GM12878 (cell line): ENCODE data around the gene PAK3. TPM values are rescaled to one million over a fixed set of nuclear protein-coding genes. Genes with fewer than 3 reads are reported as not detected.

ENCODE experiments used
- ATAC-seq: fragments of 200-7000 bp; cut with Tn5 transposase; 3 replicates; pipeline ENCODE4 v1.9.1; 2020; ENCODE audit warnings: mild to moderate bottlenecking, moderate library complexity
- BruUV-seq: library from RNA; stranded (reverse); fragments of 400-500 nt; replicated peaks from 2 replicates; lab custom pipeline; 2021; lab: Mats Ljungman, UMichigan
- CTCF ChIA-PET: fragments of 300-600 bp; sonication (Branson Sonifier 250); formaldehyde crosslinking; extraction: SDS; loops from one replicate; lab custom pipeline; 2021; ENCODE audit warnings: inconsistent platforms; lab: Yijun Ruan, JAX
- POLR2A ChIA-PET: fragments of 350-600 bp; formaldehyde crosslinking; extraction: SDS; loops from one replicate; lab custom pipeline; 2021; ENCODE audit warnings: inconsistent platforms; lab: Charles Lee
- RAD21 ChIA-PET: fragments of 300-600 bp; sonication (Branson Sonifier 250); formaldehyde crosslinking; loops from one replicate; lab custom pipeline; 2023; ENCODE audit warnings: antibody characterized with exemption; ENCODE audit not compliant: unreplicated experiment; lab: Charles Lee
- SMC1A ChIA-PET: fragments of 300-600 bp; sonication (Branson Sonifier 250); formaldehyde crosslinking; loops from one replicate; lab custom pipeline; 2023; ENCODE audit not compliant: unreplicated experiment, uncharacterized antibody; lab: Charles Lee
- DNase-seq: peaks from one replicate; pipeline ENCODE4 v3.0.0-alpha.2; 2011; ENCODE audit warnings: low read depth, low spot score
- FAIRE-seq: peaks from 3 replicates; lab custom pipeline; 2011; peaks lifted over from hg19 to GRCh38; lab: Jason Lieb, UNC
- H2AFZ ChIP-seq: 2 replicates; pipeline ENCODE4 v1.6.0; 2011; ENCODE audit warnings: low read depth, low read length, control low read depth; ENCODE audit not compliant: control insufficient read depth
- H3K27ac ChIP-seq: 2 replicates; pipeline ENCODE4 v1.5.1; 2011; ENCODE audit warnings: control low read depth; ENCODE audit not compliant: control insufficient read depth, insufficient read depth
- H3K27me3 ChIP-seq, 2 experiments: replicated peaks in 1 of 2; 2 replicates each; pipeline versions ENCODE4 v1.6.0 to v1.6.1; 2011; ENCODE audit warnings: low read length in 1 of 2; ENCODE audit not compliant: control insufficient read depth in 2 of 2, insufficient read depth in 2 of 2
- H3K36me3 ChIP-seq, 2 experiments: 2 replicates each; pipeline ENCODE4 v1.5.1; 2011; ENCODE audit warnings: low read length in 1 of 2; ENCODE audit not compliant: control insufficient read depth in 2 of 2, insufficient read depth in 2 of 2
- H3K4me1 ChIP-seq: 2 replicates; pipeline ENCODE4 v1.6.1; 2011; ENCODE audit warnings: mild to moderate bottlenecking, low read length, moderate library complexity, mixed read lengths; ENCODE audit not compliant: control insufficient read depth, insufficient read depth
- H3K4me2 ChIP-seq: 2 replicates; pipeline ENCODE4 v1.6.0; 2011; ENCODE audit warnings: control low read depth; ENCODE audit not compliant: control insufficient read depth, insufficient read depth
- H3K4me3 ChIP-seq: fragments of 200-600 bp; sonication (generic); 2 replicates; pipeline ENCODE4 v1.5.1; 2016
- H3K79me2 ChIP-seq: 2 replicates; pipeline ENCODE4 v1.6.0; 2011; ENCODE audit warnings: low read length; ENCODE audit not compliant: control insufficient read depth, insufficient read depth
- H3K9ac ChIP-seq: 2 replicates; pipeline ENCODE4 v1.8.0; 2011; ENCODE audit warnings: low read length, control low read depth, mixed read lengths; ENCODE audit not compliant: control insufficient read depth, insufficient read depth
- H3K9me3 ChIP-seq: replicated peaks from 3 replicates; pipeline ENCODE4 v1.5.1; 2011; ENCODE audit warnings: mild to moderate bottlenecking, low read length; ENCODE audit not compliant: control insufficient read depth, insufficient read depth
- H4K20me1 ChIP-seq: 2 replicates; pipeline ENCODE4 v1.6.0; 2011; ENCODE audit not compliant: control insufficient read depth, insufficient read depth
- FOXM1 ChIP-seq: IDR thresholded peaks from 2 replicates; pipeline ENCODE4 v1.6.1; 2012; ENCODE audit warnings: low read depth, mild to moderate bottlenecking, inconsistent platforms, low read length, moderate library complexity
- KAT2A ChIP-seq: conservative IDR thresholded peaks from 2 replicates; pipeline ENCODE4 v1.6.1; 2011; ENCODE audit warnings: low read depth, low read length; ENCODE audit not compliant: control insufficient read depth
- POLR2AphosphoS5 ChIP-seq: IDR thresholded peaks from 2 replicates; pipeline ENCODE4 v1.6.1; 2011; ENCODE audit warnings: mild to moderate bottlenecking, low read length, inconsistent platforms
- RB1 ChIP-seq: fragments of 450-650 bp; formaldehyde crosslinking; IDR thresholded peaks from 2 replicates; pipeline ENCODE4 v1.6.1; 2017; ENCODE audit warnings: mild to moderate bottlenecking, borderline replicate concordance
- ZBTB40 ChIP-seq: fragments of 450-650 bp; IDR thresholded peaks from 2 replicates; pipeline ENCODE4 v1.6.1; 2016; ENCODE audit warnings: mild to moderate bottlenecking, moderate library complexity, borderline replicate concordance
- WGBS: methylation state at CpG from one replicate; pipeline ENCODE4 v1.1.6; 2016; ENCODE audit warnings: low lambda C conversion rate; ENCODE audit not compliant: insufficient replicate concordance, insufficient coverage; ENCODE audit errors: missing lambda C conversion rate; 5-methylcytosine and 5-hydroxymethylcytosine counted together
- in situ Hi-C: fragments of 300-500 bp; cut with MboI; formaldehyde crosslinking; loops from 9 replicates; pipeline ENCODE4 v1.14.3; 2018; ENCODE audit warnings: mixed read lengths
- intact Hi-C: fragments of 100-400 bp; cut with micrococcal nuclease; formaldehyde crosslinking; loops from one replicate; pipeline ENCODE4 v1.14.2; 2022; ENCODE audit not compliant: unreplicated experiment
- polyA plus RNA-seq, 11 experiments: library from polyadenylated mRNA; depleted of rRNA in 4 of 11; unstranded in 6 of 11; stranded (reverse) in 5 of 11; fragments of >200 nt; fragmentation: Nextera tagmentation in 4 of 11; fragmentation: Illumina TruSeq in 1 of 11; extraction: Ambion mirVana in 4 of 11; extraction: Trizol in 1 of 11; gene quantifications; 1 replicate in 1 of 11; 2 replicates in 10 of 11; pipeline versions ENCODE4 v1.2.1 to v1.2.3, GENCODE V29; 2011 to 2016; ENCODE audit warnings: inconsistent platforms in 2 of 11, missing spikeins in 2 of 11, low read depth in 1 of 11
- total RNA-seq, 4 experiments: library from RNA; depleted of rRNA in 3 of 4; stranded (reverse); fragments of >200 nt in 3 of 4; fragmentation: Illumina TruSeq in 1 of 4; extraction: Trizol in 1 of 4; gene quantifications; 2 replicates each; pipeline versions ENCODE4 v1.2.1 to v1.2.3, GENCODE V29; 2013 to 2021

PAK3 gene
- total and polyA plus RNA-seq, 10 of the 15 experiments (the other 5 are each of a cell fraction or from before 2014, with no cell fraction given), result 0.02 to 0.10 (median 0.04) TPM; not detected in 6

- no peaks in the 10 kb centered on the region for H3K36me3 ChIP-seq
- POLR2A ChIA-PET, result no interaction called here
- CTCF ChIA-PET, result no interaction called here
- FAIRE-seq (no peak), DNase-seq (no peak), ATAC-seq (no peak)
- no peaks in the 10 kb centered on the region for H4K20me1 ChIP-seq
- 13% methylated on average over 3 of the region's 3 CpGs for WGBS
- no TSS peak for BruUV-seq
- in situ Hi-C loops, result no loop called here
- no peaks in the 10 kb centered on the region for H3K9me3 ChIP-seq
- intact Hi-C loops, result no loop called here
- RAD21 ChIA-PET, result no interaction called here
- no peak overlapping the region for H3K4me3 ChIP-seq
- no peaks in the 10 kb centered on the region for H3K27me3 ChIP-seq
- TF ChIP-seq ZBTB40 (no peak), KAT2A (no peak), RB1 (no peak), POLR2AphosphoS5 (no peak), FOXM1 (no peak)
- H2AFZ ChIP-seq, result no peak overlapping the region
- H3K27ac ChIP-seq, result no peak overlapping the region
- H3K4me1 ChIP-seq, result no peaks in the 10 kb centered on the region
- H3K4me2 ChIP-seq, result no peak overlapping the region
- SMC1A ChIA-PET, result no interaction called here
- no peak overlapping the region for H3K9ac ChIP-seq
- H3K79me2 ChIP-seq, result no peaks in the 10 kb centered on the region
Observed at GRCh38 chrX:111159232-111159631, 63.2 kb downstream of the PAK3 start.
